OCI-LY7 (cell line): ENCODE data around the gene DLGAP1. TPM values are rescaled to one million over a fixed set of nuclear protein-coding genes. Genes with fewer than 3 reads are reported as not detected.

Experiments
- BruUV-seq: library from RNA; stranded (reverse); fragments of 400-500 nt; replicated peaks from 2 replicates; lab custom pipeline; 2021; lab: Mats Ljungman, UMichigan
- CTCF ChIA-PET: fragments of 300-600 bp; sonication (Branson Sonifier 250); formaldehyde crosslinking; loops from one replicate; lab custom pipeline; 2022; ENCODE audit warnings: antibody characterized with exemption; ENCODE audit not compliant: unreplicated experiment; lab: Charles Lee
- POLR2A ChIA-PET: fragments of 300-600 bp; sonication (Branson Sonifier 250); formaldehyde crosslinking; loops from one replicate; lab custom pipeline; 2022; ENCODE audit warnings: antibody characterized with exemption; lab: Charles Lee
- DNase-seq: peaks from one replicate; pipeline ENCODE4 v3.0.0-alpha.2; 2015; ENCODE audit warnings: low spot score
- H2AFZ ChIP-seq: fragments of 200-600 bp; sonication (generic), shearing (Covaris generic); 2 replicates; pipeline ENCODE4 v1.6.1; 2014; ENCODE audit warnings: mild to moderate bottlenecking, antibody characterized with exemption, low read length, moderate library complexity
- H3K27ac ChIP-seq: fragments of 200-600 bp; sonication (generic); 2 replicates; pipeline ENCODE4 v1.5.1; 2014; ENCODE audit warnings: mixed run types, low read depth, mild to moderate bottlenecking, moderate library complexity, low read length, inconsistent platforms; ENCODE audit not compliant: poor library complexity, severe bottlenecking
- H3K36me3 ChIP-seq: fragments of 200-600 bp; sonication (generic); 2 replicates; pipeline ENCODE4 v1.6.1; 2014; ENCODE audit warnings: mild to moderate bottlenecking, antibody characterized with exemption, low read length, moderate library complexity, mixed read lengths; ENCODE audit not compliant: insufficient read depth
- H3K4me1 ChIP-seq: fragments of 200-600 bp; sonication (generic); 2 replicates; pipeline ENCODE4 v1.5.1; 2014; ENCODE audit warnings: mild to moderate bottlenecking, low read length; ENCODE audit not compliant: insufficient read depth, poor library complexity, severe bottlenecking
- H3K4me2 ChIP-seq: fragments of 200-600 bp; sonication (generic); 2 replicates; pipeline ENCODE4 v1.6.1; 2014; ENCODE audit warnings: mild to moderate bottlenecking, low read length
- H3K4me3 ChIP-seq: fragments of 200-600 bp; sonication (generic); 2 replicates; pipeline ENCODE4 v1.5.1; 2014; ENCODE audit warnings: mild to moderate bottlenecking, low read depth, low read length; ENCODE audit not compliant: poor library complexity, severe bottlenecking
- H3K79me2 ChIP-seq: fragments of 200-600 bp; sonication (generic); 2 replicates; pipeline ENCODE4 v1.6.1; 2016; ENCODE audit warnings: low read depth, mild to moderate bottlenecking, low read length, moderate library complexity, mixed read lengths; ENCODE audit not compliant: insufficient read depth
- H3K9me2 ChIP-seq: fragments of 200-600 bp; sonication (generic); 2 replicates; pipeline ENCODE4 v1.6.1; 2016; ENCODE audit warnings: mild to moderate bottlenecking, low read length, mixed read lengths; ENCODE audit not compliant: insufficient read depth
- H3K9me3 ChIP-seq: fragments of 200-600 bp; sonication (generic); 2 replicates; pipeline ENCODE4 v1.6.1; 2014; ENCODE audit warnings: mild to moderate bottlenecking, mixed run types, low read length, mixed read lengths
- H4K20me1 ChIP-seq: fragments of 200-600 bp; sonication (generic); 2 replicates; pipeline ENCODE4 v1.6.1; 2014; ENCODE audit warnings: mild to moderate bottlenecking, antibody characterized with exemption, low read length, moderate library complexity, mixed read lengths; ENCODE audit not compliant: insufficient read depth
- CTCF ChIP-seq: fragments of 200-600 bp; sonication (generic); conservative IDR thresholded peaks from 2 replicates; pipeline ENCODE4 v1.5.1; 2014; ENCODE audit warnings: mild to moderate bottlenecking, antibody characterized with exemption, low read length, moderate library complexity, mixed read lengths
- EZH2phosphoT487 ChIP-seq: fragments of 200-600 bp; sonication (generic); IDR thresholded peaks from 2 replicates; pipeline ENCODE4 v1.6.1; 2018; ENCODE audit warnings: low read depth, borderline replicate concordance, mild to moderate bottlenecking, mixed run types, antibody characterized with exemption, low read length, moderate library complexity, mixed read lengths
- intact Hi-C: fragments of 100-400 bp; cut with micrococcal nuclease; formaldehyde crosslinking; loops from one replicate; pipeline ENCODE4 v1.10.0; 2022; ENCODE audit not compliant: unreplicated experiment
- total RNA-seq, 2 experiments: library from RNA; depleted of rRNA in 1 of 2; stranded (reverse); fragments of >200 nt in 1 of 2; shearing (Covaris generic) in 1 of 2; gene quantifications; 2 replicates each; pipeline ENCODE4 v1.2.3, GENCODE V29; 2014 to 2022

The DLGAP1 gene
- total RNA-seq, 2 experiments from 2014 or later, result 0.22 TPM; not detected in 1

GRCh38 chr18:4454537-4455112 is 482 bp downstream of the DLGAP1 start:
- no peaks in the 10 kb centered on the region for H3K36me3 ChIP-seq
- CTCF ChIA-PET, result no interaction called here
- no peak for TF ChIP-seq CTCF
- no peak for TF ChIP-seq EZH2phosphoT487
- POLR2A ChIA-PET, result no interaction called here
- no peak overlapping the region for H3K4me2 ChIP-seq
- no peak overlapping the region for H3K4me3 ChIP-seq
- H4K20me1 ChIP-seq, result no peaks in the 10 kb centered on the region
- no peak overlapping the region for H2AFZ ChIP-seq
- DNase-seq, result no peak
- H3K27ac ChIP-seq, result no peak overlapping the region
- intact Hi-C loops, result no loop called here
- H3K9me2 ChIP-seq, result no peaks in the 10 kb centered on the region
- no TSS peak for BruUV-seq
- no peaks in the 10 kb centered on the region for H3K4me1 ChIP-seq
- no peaks in the 10 kb centered on the region for H3K9me3 ChIP-seq
- H3K79me2 ChIP-seq, result no peaks in the 10 kb centered on the region

GRCh38 chr18:4453874-4454536 is 1.1 kb downstream of the DLGAP1 start:
- POLR2A ChIA-PET, result no interaction called here

More at GRCh38 chr18:4453874-4454536, 1.1 kb downstream of the DLGAP1 start:
- no peaks in the 10 kb centered on the region for H4K20me1 ChIP-seq
- H3K9me3 ChIP-seq, result no peaks in the 10 kb centered on the region
- no peak overlapping the region for H3K4me2 ChIP-seq
- no peaks in the 10 kb centered on the region for H3K79me2 ChIP-seq
- no peaks in the 10 kb centered on the region for H3K9me2 ChIP-seq
- no TSS peak for BruUV-seq
- TF ChIP-seq EZH2phosphoT487, result no peak
- TF ChIP-seq CTCF, result no peak
- no peak overlapping the region for H2AFZ ChIP-seq
- no peaks in the 10 kb centered on the region for H3K36me3 ChIP-seq
- no peaks in the 10 kb centered on the region for H3K4me1 ChIP-seq
- CTCF ChIA-PET, result no interaction called here
- H3K27ac ChIP-seq, result no peak overlapping the region
- intact Hi-C loops, result no loop called here
- H3K4me3 ChIP-seq, result no peak overlapping the region
- no peak for DNase-seq
